GM19395 (cell line): ENCODE measurements around the gene AKAP1.

Source experiments
- ATAC-seq: cut with Tn5 transposase; IDR thresholded peaks from one replicate; pipeline ENCODE4 v1.9.1; 2021; ENCODE audit warnings: mild to moderate bottlenecking, moderate library complexity; ENCODE audit not compliant: unreplicated experiment

The AKAP1 gene

GRCh38 chr17:57158325-57158724, 73.3 kb downstream of the AKAP1 start:
- ATAC-seq = no peak

- ATAC-seq = no peak
These were observed 73.7 kb downstream of the AKAP1 start for GRCh38 chr17:57158795-57159194.

- no peak for ATAC-seq
These were observed 75.6 kb downstream of the AKAP1 start for GRCh38 chr17:57160624-57161023.

GRCh38 chr17:57164814-57165213, 79.8 kb downstream of the AKAP1 start:
- ATAC-seq = no peak

- no peak for ATAC-seq
These were observed 80.7 kb downstream of the AKAP1 start for GRCh38 chr17:57165754-57166153.

- no peak for ATAC-seq
These were observed 81.8 kb downstream of the AKAP1 start for GRCh38 chr17:57166803-57167202.

GRCh38 chr17:57168695-57169094, 83.6 kb downstream of the AKAP1 start:
- no peak for ATAC-seq

GRCh38 chr17:57170866-57171265, 85.8 kb downstream of the AKAP1 start:
- ATAC-seq = no peak
